Peyer's patch (tissue), 4 donors: ENCODE measurements around the gene SLC12A6. TPM values are rescaled to one million over a fixed set of nuclear protein-coding genes. Genes with fewer than 3 reads are reported as not detected.
A peak's percentile ranks its signal among the peaks of the same experiment; 100 is the strongest.

Experiments
- DNase-seq, 3 donors: peaks; one replicate each; pipeline ENCODE4 v3.0.0-alpha.2; 2017 to 2019
- H3K27ac ChIP-seq, 4 donors: fragments of 200-600 bp; sonication (generic); one replicate each; pipeline ENCODE4 v1.5.1; 2016 to 2019
- H3K27me3 ChIP-seq, 2 donors: fragments of 200-600 bp; sonication (generic); one replicate each; pipeline ENCODE4 v1.5.1; 2019
- H3K36me3 ChIP-seq, 3 donors: fragments of 200-600 bp; sonication (generic); one replicate each; pipeline ENCODE4 v1.5.1; 2016 to 2019
- H3K4me1 ChIP-seq, 4 donors: fragments of 200-600 bp; sonication (generic); one replicate each; pipeline ENCODE4 v1.5.1; 2016 to 2019
- H3K4me3 ChIP-seq, 4 donors: fragments of 200-600 bp; sonication (generic); 1 replicate in 3 of 4; 2 replicates in 1 of 4; pipeline ENCODE4 v1.5.1; 2016 to 2019; ENCODE audit warnings: mild to moderate bottlenecking in 1 of 4
- H3K9me3 ChIP-seq, 4 donors: fragments of 200-600 bp; sonication (generic); one replicate each; pipeline ENCODE4 v1.5.1; 2016 to 2019; ENCODE audit warnings: mild to moderate bottlenecking in 1 of 4
- CTCF ChIP-seq, 6 experiments: fragments of 450-650 bp in 4 of 6; fragments of 200-600 bp in 2 of 6; sonication (generic) in 1 of 6; IDR thresholded peaks; one replicate each; pipeline ENCODE4 v1.5.1; 2017 to 2019; ENCODE audit warnings: antibody characterized with exemption in 6 of 6, mild to moderate bottlenecking in 3 of 6, moderate library complexity in 1 of 6
- POLR2A ChIP-seq, 2 donors: fragments of 450-650 bp; IDR thresholded peaks; one replicate each; pipeline ENCODE4 v1.5.1; 2017; ENCODE audit warnings: antibody characterized with exemption in 2 of 2, mild to moderate bottlenecking in 2 of 2, moderate library complexity in 2 of 2
- total RNA-seq, 4 donors: library from RNA; depleted of rRNA; stranded (reverse); fragments of >200 nt; gene quantifications; one replicate each; pipeline ENCODE4 v1.1.0, GENCODE V29; 2016

SLC12A6 gene
- total RNA-seq, 4 donors from 2014 or later = 48.7 to 111 (median 54.1) TPM

- Histone ChIP-seq H3K9me3 (no peaks in the 10 kb centered on the region), H3K4me1 (peaks cover 0 to 14% (median 5%) of the 10 kb centered on the region in 4 donors), H3K36me3 (no peaks in the 10 kb centered on the region), H3K27me3 (no peaks in the 10 kb centered on the region), H3K4me3 (no peak overlapping the region), H3K27ac (no peak overlapping the region)
- no peak for TF ChIP-seq POLR2A (IDR thresholded peaks at IDR 0.05)
- TF ChIP-seq CTCF (IDR thresholded peaks at IDR 0.05) = no peak
- no peak for DNase-seq
Measured at GRCh38 chr15:34370643-34371042, 33.1 kb upstream of the SLC12A6 start.

- Histone ChIP-seq H3K36me3 (no peaks in the 10 kb centered on the region), H3K4me3 (no peak overlapping the region), H3K27ac (no peak overlapping the region), H3K9me3 (no peaks in the 10 kb centered on the region), H3K4me1 (peaks cover 0 to 20% (median 7%) of the 10 kb centered on the region in 4 donors), H3K27me3 (no peaks in the 10 kb centered on the region)
- TF ChIP-seq CTCF (IDR thresholded peaks at IDR 0.05) = no peak
- TF ChIP-seq POLR2A (IDR thresholded peaks at IDR 0.05) = no peak
- DNase-seq = no peak
Measured at GRCh38 chr15:34370129-34370528, 32.5 kb upstream of the SLC12A6 start.

- H3K9me3 ChIP-seq = no peaks in the 10 kb centered on the region
- peak within 1 kb of the TSS; percentile 93 to 99 (median 98) for H3K27ac ChIP-seq
- H3K4me1 ChIP-seq = peaks cover 0 to 43% (median 8%) of the 10 kb centered on the region in 4 donors
- H3K27me3 ChIP-seq = no peaks in the 10 kb centered on the region
- TF ChIP-seq POLR2A (IDR thresholded peaks at IDR 0.05) (peak; percentile 74 to 95), CTCF (IDR thresholded peaks at IDR 0.05) (peak; percentile 91 to 99 (median 94))
- peak; percentile 91 to 97 (median 95) for DNase-seq
- H3K36me3 ChIP-seq = peaks cover 0 to 16% (median 0%) of the 10 kb centered on the region in 3 donors
- peak within 1 kb of the TSS; percentile 64 to 95 (median 82) for H3K4me3 ChIP-seq
Measured at GRCh38 chr15:34367101-34368081, 29.8 kb upstream of the SLC12A6 start, which contains the start of gene LPCAT4. LPCAT4 (minus strand) TSS chr15:34367196; CDS start chr15:34367100, 96 bp downstream.

- Histone ChIP-seq H3K4me3 (peak overlapping the region; percentile 64 to 95 (median 82)), H3K9me3 (no peaks in the 10 kb centered on the region), H3K27ac (peak overlapping the region; percentile 93 to 99 (median 98)), H3K4me1 (peaks cover 0 to 43% (median 8%) of the 10 kb centered on the region in 4 donors), H3K36me3 (peaks cover 0 to 22% (median 0%) of the 10 kb centered on the region in 3 donors), H3K27me3 (no peaks in the 10 kb centered on the region)
- TF ChIP-seq CTCF (IDR thresholded peaks at IDR 0.05) = no peak
- peak; percentile 29 to 67 for TF ChIP-seq POLR2A (IDR thresholded peaks at IDR 0.05)
- DNase-seq = peak; percentile 72 to 90 (median 85)
Measured at GRCh38 chr15:34366271-34367065, 28.9 kb upstream of the SLC12A6 start.

GRCh38 chr15:34365836-34366235, 28.3 kb upstream of the SLC12A6 start:
- no peak for DNase-seq
- Histone ChIP-seq H3K9me3 (no peaks in the 10 kb centered on the region), H3K4me3 (peak overlapping the region; percentile 64 to 95 (median 82)), H3K36me3 (peaks cover 0 to 29% (median 0%) of the 10 kb centered on the region in 3 donors), H3K27ac (peak overlapping the region; percentile 93 to 99 (median 98)), H3K27me3 (no peaks in the 10 kb centered on the region), H3K4me1 (peaks cover 0 to 48% (median 8%) of the 10 kb centered on the region in 4 donors)
- no peak for TF ChIP-seq CTCF (IDR thresholded peaks at IDR 0.05)
- TF ChIP-seq POLR2A (IDR thresholded peaks at IDR 0.05) = no peak
